GM19023 (cell line): Measurements from ENCODE around the gene CFAP99.
A peak's percentile ranks its signal among the peaks of the same experiment; 100 is the strongest.

Experiments used
- ATAC-seq: cut with Tn5 transposase; IDR thresholded peaks from one replicate; pipeline ENCODE4 v1.9.1; 2021; ENCODE audit warnings: mild to moderate bottlenecking, moderate library complexity; ENCODE audit not compliant: unreplicated experiment

CFAP99 gene

DNA sequence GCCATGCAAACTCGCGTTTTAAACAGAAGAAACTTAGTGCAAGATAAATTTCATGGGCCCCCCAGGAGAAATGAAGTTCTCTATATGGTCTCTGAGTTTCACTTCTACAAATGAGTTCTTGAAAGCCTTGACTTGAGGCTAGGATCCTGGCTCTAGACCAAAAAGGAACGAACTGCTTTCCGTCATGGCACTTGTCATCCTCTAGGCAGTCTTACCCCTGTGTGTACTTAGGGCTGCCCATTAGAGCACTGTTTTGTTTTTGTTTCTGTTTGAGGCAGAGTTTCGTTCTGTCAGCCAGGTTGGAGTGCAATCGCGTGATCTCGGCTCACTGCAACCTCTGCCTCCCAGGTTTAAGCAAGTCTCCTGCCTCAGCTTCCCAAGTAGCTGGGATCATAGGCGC, 79.2 kb downstream of the CFAP99 start:
- peak; percentile 89 for ATAC-seq

DNA sequence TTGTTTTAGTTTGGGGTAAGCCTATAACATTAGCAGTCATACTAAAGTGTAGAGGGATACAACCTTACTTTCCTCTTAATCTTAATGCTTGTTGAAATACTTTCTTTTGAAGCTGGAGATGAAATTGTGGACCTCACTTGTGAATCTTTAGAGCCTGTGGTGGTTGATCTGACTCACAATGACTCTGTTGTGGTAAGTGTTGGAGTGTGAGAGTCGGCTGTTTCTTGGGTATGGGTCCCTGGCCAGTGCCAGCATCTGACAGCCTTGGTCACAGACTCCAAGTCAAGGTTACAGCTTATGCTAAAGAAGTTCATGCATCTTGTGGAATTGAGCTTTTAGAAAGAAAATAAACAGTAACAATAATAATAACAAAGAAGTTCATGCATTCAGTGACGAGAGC, 81.8 kb downstream of the CFAP99 start:
- no peak for ATAC-seq

GRCh38 chr4:2501034-2501594, 82.4 kb downstream of the CFAP99 start:
- ATAC-seq, result no peak

- no peak for ATAC-seq
Observed at GRCh38 chr4:2503809-2504208, 85.1 kb downstream of the CFAP99 start.

- ATAC-seq, result no peak
Observed at GRCh38 chr4:2507259-2507658, 88.5 kb downstream of the CFAP99 start.

DNA sequence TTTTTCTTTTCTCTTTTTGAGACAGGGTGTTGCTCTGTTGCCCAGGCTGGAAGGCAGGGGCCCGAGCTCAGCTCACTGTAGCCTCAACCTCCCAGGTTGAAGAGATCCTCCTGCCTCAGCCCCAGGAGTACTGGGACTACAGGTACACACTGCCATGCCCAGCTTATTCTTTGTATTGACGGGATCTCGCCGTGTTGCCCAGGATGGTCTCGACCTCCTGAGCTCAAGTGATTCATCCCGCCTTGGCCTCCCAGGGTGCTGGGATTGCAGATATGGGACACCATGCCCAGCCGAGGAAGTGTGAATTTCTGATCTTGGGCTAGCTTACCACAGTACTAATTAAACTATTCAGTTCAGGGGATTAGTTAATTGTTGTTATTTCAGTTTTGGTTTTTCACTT, 89.1 kb downstream of the CFAP99 start:
- no peak for ATAC-seq

- ATAC-seq, result no peak
Observed at GRCh38 chr4:2510351-2511259, 91.8 kb downstream of the CFAP99 start.

- no peak for ATAC-seq
Observed at GRCh38 chr4:2511645-2512131, 92.9 kb downstream of the CFAP99 start.
